MCF 10A (cell line): Measurements from ENCODE around the gene TRDN. TPM values are rescaled to one million over a fixed set of nuclear protein-coding genes. Genes with fewer than 3 reads are reported as not detected.
"Not testable (repeated sequence)": the region's sequence is repeated elsewhere in the genome, so short reads cannot be mapped to it uniquely, and the experiment has no call there.

Experiments used
- BruUV-seq: library from RNA; stranded (reverse); fragments of 400-500 nt; replicated peaks from 2 replicates; lab custom pipeline; 2021; lab: Mats Ljungman, UMichigan
- CTCF ChIA-PET: fragments of 300-600 bp; sonication (Branson Sonifier 250); formaldehyde crosslinking; extraction: SDS; loops from one replicate; lab custom pipeline; 2021; ENCODE audit warnings: antibody characterized with exemption, inconsistent platforms; lab: Yijun Ruan, JAX
- POLR2A ChIA-PET: fragments of 300-600, 350-650 bp; sonication (Branson Sonifier 250); formaldehyde crosslinking; extraction: SDS; loops from one replicate; lab custom pipeline; 2020; ENCODE audit warnings: antibody characterized with exemption, inconsistent platforms; lab: Yijun Ruan, JAX
- DNase-seq: peaks from one replicate; pipeline ENCODE4 v3.0.0-alpha.2; 2018; ENCODE audit not compliant: unreplicated experiment
- H3K27ac Mint-ChIP-seq: one replicate; pipeline ENCODE4 v1.8.0; 2022; ENCODE audit warnings: mild to moderate bottlenecking, low read depth, mixed read lengths; ENCODE audit not compliant: unreplicated experiment
- H3K27me3 Mint-ChIP-seq: one replicate; pipeline ENCODE4 v1.8.0; 2022; ENCODE audit warnings: mixed read lengths; ENCODE audit not compliant: insufficient read depth, unreplicated experiment
- H3K36me3 Mint-ChIP-seq: one replicate; pipeline ENCODE4 v1.8.0; 2022; ENCODE audit warnings: mild to moderate bottlenecking, moderate library complexity, mixed read lengths; ENCODE audit not compliant: insufficient read depth, unreplicated experiment
- H3K4me1 Mint-ChIP-seq: one replicate; pipeline ENCODE4 v1.8.0; 2022; ENCODE audit warnings: mixed read lengths; ENCODE audit not compliant: insufficient read depth, unreplicated experiment
- H3K4me3 Mint-ChIP-seq: one replicate; pipeline ENCODE4 v1.8.0; 2022; ENCODE audit warnings: mild to moderate bottlenecking, moderate library complexity, mixed read lengths; ENCODE audit not compliant: unreplicated experiment
- H3K9me3 Mint-ChIP-seq: one replicate; pipeline ENCODE4 v1.8.0; 2022; ENCODE audit warnings: mixed read lengths; ENCODE audit not compliant: unreplicated experiment
- CTCF ChIP-seq: fragments of 200-600 bp; IDR thresholded peaks from one replicate; pipeline ENCODE4 v1.8.0; 2022; ENCODE audit warnings: antibody characterized with exemption, mild to moderate bottlenecking; ENCODE audit not compliant: unreplicated experiment
- intact Hi-C: fragments of 100-400 bp; cut with micrococcal nuclease; formaldehyde crosslinking; loops from 2 replicates; pipeline ENCODE4 v1.14.1; 2022
- total RNA-seq: library from RNA; stranded (reverse); gene quantifications from 2 replicates; pipeline ENCODE4 v1.2.3, GENCODE V29; 2022

TRDN gene
- total RNA-seq, 1 experiment from 2014 or later, result not detected

GRCh38 chr6:123462152-123462551 lies 174.6 kb downstream of the TRDN start:
- TF ChIP-seq CTCF, result no peak
- peaks cover 93% of the 10 kb centered on the region for H3K27me3 Mint-ChIP-seq
- no peaks in the 10 kb centered on the region for H3K36me3 Mint-ChIP-seq
- intact Hi-C loops, result no loop called here
- no peaks in the 10 kb centered on the region for H3K9me3 Mint-ChIP-seq
- no peak overlapping the region for H3K27ac Mint-ChIP-seq
- BruUV-seq, result no TSS peak
- no peak overlapping the region for H3K4me3 Mint-ChIP-seq
- DNase-seq, result no peak
- CTCF ChIA-PET, result no interaction called here
- no peaks in the 10 kb centered on the region for H3K4me1 Mint-ChIP-seq
- POLR2A ChIA-PET, result interaction anchor here (0.7 kb wide), 1 partner anchor 463 kb away, joined by 4 read pairs; no protein-coding TSS in a partner anchor

- CTCF ChIA-PET, result no interaction called here
- no peaks in the 10 kb centered on the region for H3K36me3 Mint-ChIP-seq
Observed at GRCh38 chr6:123458218-123458617, 178.5 kb downstream of the TRDN start.

GRCh38 chr6:123456836-123457235 lies 179.9 kb downstream of the TRDN start:
- Mint-ChIP-seq H3K4me1 (no peaks in the 10 kb centered on the region), H3K9me3 (no peaks in the 10 kb centered on the region), H3K36me3 (no peaks in the 10 kb centered on the region), H3K27ac (no peak overlapping the region), H3K4me3 (no peak overlapping the region), H3K27me3 (peaks cover 92% of the 10 kb centered on the region)
- intact Hi-C loops, result no loop called here
- ChIA-PET POLR2A (no interaction called here), CTCF (no interaction called here)
- DNase-seq, result no peak
- BruUV-seq, result no TSS peak
- TF ChIP-seq CTCF, result no peak

More at GRCh38 chr6:123458218-123458617, 178.5 kb downstream of the TRDN start:
- no peak overlapping the region for H3K4me3 Mint-ChIP-seq
- no peak for TF ChIP-seq CTCF
- no peaks in the 10 kb centered on the region for H3K9me3 Mint-ChIP-seq
- intact Hi-C loops, result no loop called here
- peaks cover 89% of the 10 kb centered on the region for H3K27me3 Mint-ChIP-seq
- no peak overlapping the region for H3K27ac Mint-ChIP-seq
- DNase-seq, result no peak
- POLR2A ChIA-PET, result no interaction called here
- no peaks in the 10 kb centered on the region for H3K4me1 Mint-ChIP-seq
- no TSS peak for BruUV-seq

- H3K4me1 Mint-ChIP-seq, result no peaks in the 10 kb centered on the region
- intact Hi-C loops, result no loop called here
- H3K27ac Mint-ChIP-seq, result no peak overlapping the region
- H3K36me3 Mint-ChIP-seq, result no peaks in the 10 kb centered on the region
- no TSS peak for BruUV-seq
- H3K9me3 Mint-ChIP-seq, result no peaks in the 10 kb centered on the region
- DNase-seq, result no peak
- ChIA-PET CTCF (interaction anchor here (0.7 kb wide), 1 partner anchor 52 kb away, joined by 3 read pairs; no protein-coding TSS in a partner anchor), POLR2A (no interaction called here)
- no peak for TF ChIP-seq CTCF
- no peak overlapping the region for H3K4me3 Mint-ChIP-seq
- H3K27me3 Mint-ChIP-seq, result peaks cover 96% of the 10 kb centered on the region
Observed at GRCh38 chr6:123454448-123454847, 182.3 kb downstream of the TRDN start.

GRCh38 chr6:123453071-123453470 lies 183.7 kb downstream of the TRDN start:
- H3K9me3 Mint-ChIP-seq, H3K4me1 Mint-ChIP-seq, intact Hi-C loops, H3K36me3 Mint-ChIP-seq, BruUV-seq, H3K27ac Mint-ChIP-seq, POLR2A ChIA-PET, DNase-seq, CTCF ChIA-PET, H3K4me3 Mint-ChIP-seq: not testable (repeated sequence)
- H3K27me3 Mint-ChIP-seq, result peaks cover 96% of the 10 kb centered on the region
